HG03175 (cell line): Measurements from ENCODE around the gene NPAS3.

Source experiments
- ATAC-seq: cut with Tn5 transposase; IDR thresholded peaks from one replicate; pipeline ENCODE4 v1.9.1; 2021; ENCODE audit warnings: mild to moderate bottlenecking, moderate library complexity; ENCODE audit not compliant: unreplicated experiment

The NPAS3 gene

GRCh38 chr14:33241331-33241730, 302.7 kb downstream of the NPAS3 start:
- no peak for ATAC-seq

GRCh38 chr14:33249233-33249820, 310.6 kb downstream of the NPAS3 start:
- no peak for ATAC-seq

- ATAC-seq: no peak
Observed at GRCh38 chr14:33250963-33251362, 312.3 kb downstream of the NPAS3 start.

- ATAC-seq: no peak
Observed at GRCh38 chr14:33254342-33254741, 315.7 kb downstream of the NPAS3 start.

- no peak for ATAC-seq
Observed at GRCh38 chr14:33254861-33255395, 316.2 kb downstream of the NPAS3 start.

GRCh38 chr14:33257796-33258195, 319.1 kb downstream of the NPAS3 start:
- ATAC-seq: no peak

GRCh38 chr14:33259764-33260163, 321.1 kb downstream of the NPAS3 start:
- ATAC-seq: no peak

- no peak for ATAC-seq
Observed at GRCh38 chr14:33271216-33271615, 332.5 kb downstream of the NPAS3 start.

- ATAC-seq: no peak
Observed at GRCh38 chr14:33271891-33272290, 333.2 kb downstream of the NPAS3 start.

- no peak for ATAC-seq
Observed at GRCh38 chr14:33273978-33274377, 335.3 kb downstream of the NPAS3 start.

GRCh38 chr14:33275879-33276278, 337.2 kb downstream of the NPAS3 start:
- ATAC-seq: no peak

GRCh38 chr14:33279865-33280264, 341.2 kb downstream of the NPAS3 start:
- no peak for ATAC-seq

- no peak for ATAC-seq
Observed at GRCh38 chr14:33280646-33281045, 342.0 kb downstream of the NPAS3 start.

- no peak for ATAC-seq
Observed at GRCh38 chr14:33282331-33283230, 343.9 kb downstream of the NPAS3 start.

GRCh38 chr14:33285902-33286700, 347.4 kb downstream of the NPAS3 start:
- no peak for ATAC-seq

- ATAC-seq: no peak
Observed at GRCh38 chr14:33287189-33287588, 348.5 kb downstream of the NPAS3 start.

GRCh38 chr14:33290641-33291040, 352.0 kb downstream of the NPAS3 start:
- ATAC-seq: no peak

GRCh38 chr14:33291529-33292104, 352.9 kb downstream of the NPAS3 start:
- no peak for ATAC-seq

- ATAC-seq: no peak
Observed at GRCh38 chr14:33294419-33294818, 355.7 kb downstream of the NPAS3 start.

GRCh38 chr14:33297565-33297964, 358.9 kb downstream of the NPAS3 start:
- no peak for ATAC-seq

GRCh38 chr14:33307691-33308251, 369.1 kb downstream of the NPAS3 start:
- no peak for ATAC-seq
